Activated T-helper 1 cell treated with Interleukin-2 at 50 U/mL for 16 hours (primary cell): ENCODE results near the gene MYOF.
"Not testable (repeated sequence)": the region's sequence is repeated elsewhere in the genome, so short reads cannot be mapped to it uniquely, and the experiment has no call there.

Experiments used
- DNase-seq: peaks from one replicate; pipeline ENCODE4 v3.0.0-alpha.2; 2020; ENCODE audit warnings: low read depth

MYOF gene

DNA sequence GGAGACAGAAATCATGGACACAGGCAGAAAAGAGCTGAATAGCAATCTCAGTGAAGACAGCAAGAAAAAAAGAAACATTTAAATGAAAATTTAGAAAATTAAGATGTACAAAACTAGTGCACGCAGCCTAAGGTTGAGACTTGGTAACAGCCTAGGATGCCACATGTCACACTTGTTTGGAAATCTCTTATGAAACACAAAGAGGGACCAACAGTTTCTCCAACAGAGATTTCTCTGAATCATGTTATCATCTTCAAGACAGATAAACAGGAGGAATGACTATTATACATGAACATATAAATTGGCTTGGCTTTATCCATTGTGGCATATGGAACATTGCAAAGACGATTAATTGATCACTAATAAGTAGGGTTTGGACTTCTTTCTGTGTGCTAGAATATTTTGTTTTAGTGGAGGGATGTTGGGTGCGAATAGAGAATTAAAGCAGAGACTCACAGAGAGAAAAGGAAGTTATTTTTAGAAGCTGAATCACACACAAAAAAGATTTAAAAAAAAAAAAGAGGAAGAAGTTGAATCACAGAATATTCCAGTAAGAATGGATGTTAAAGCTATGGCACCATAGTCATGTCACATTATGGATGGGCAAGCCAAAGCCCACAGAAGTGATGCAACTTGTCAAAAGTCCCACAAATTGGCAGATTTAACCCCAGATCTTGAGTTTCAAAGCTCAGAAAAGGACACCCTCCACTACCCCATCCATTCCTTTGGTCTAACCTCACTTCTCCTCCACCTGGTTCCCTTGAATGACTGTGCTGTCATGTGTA is 91.6 kb downstream of the MYOF start:
- DNase-seq = no peak

GRCh38 chr10:93386631-93387369 is 95.3 kb downstream of the MYOF start:
- DNase-seq = no peak

- DNase-seq = no peak
Observed at GRCh38 chr10:93385345-93385744, 96.8 kb downstream of the MYOF start.

GRCh38 chr10:93384006-93384405 is 98.1 kb downstream of the MYOF start:
- no peak for DNase-seq

DNA sequence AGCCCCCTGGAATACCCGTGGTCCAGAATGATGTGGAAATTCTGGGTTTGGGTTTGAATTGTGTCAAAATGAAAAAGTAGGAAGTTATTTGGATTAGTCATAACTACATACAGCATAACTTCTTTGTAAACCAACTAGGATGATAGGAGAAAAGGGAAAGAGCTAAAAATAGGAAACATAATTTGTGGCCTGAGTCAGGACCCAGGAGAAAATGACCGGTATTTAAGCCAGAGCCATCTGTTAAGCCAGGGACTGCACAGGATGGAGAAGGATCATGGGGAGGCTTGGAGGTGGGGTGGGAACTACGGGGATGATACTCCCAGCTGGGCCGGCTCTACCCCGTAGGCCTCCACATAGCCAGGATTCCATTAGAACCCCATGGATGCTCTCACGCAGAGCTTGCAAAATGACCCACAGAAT is 98.6 kb downstream of the MYOF start:
- no peak for DNase-seq

DNA sequence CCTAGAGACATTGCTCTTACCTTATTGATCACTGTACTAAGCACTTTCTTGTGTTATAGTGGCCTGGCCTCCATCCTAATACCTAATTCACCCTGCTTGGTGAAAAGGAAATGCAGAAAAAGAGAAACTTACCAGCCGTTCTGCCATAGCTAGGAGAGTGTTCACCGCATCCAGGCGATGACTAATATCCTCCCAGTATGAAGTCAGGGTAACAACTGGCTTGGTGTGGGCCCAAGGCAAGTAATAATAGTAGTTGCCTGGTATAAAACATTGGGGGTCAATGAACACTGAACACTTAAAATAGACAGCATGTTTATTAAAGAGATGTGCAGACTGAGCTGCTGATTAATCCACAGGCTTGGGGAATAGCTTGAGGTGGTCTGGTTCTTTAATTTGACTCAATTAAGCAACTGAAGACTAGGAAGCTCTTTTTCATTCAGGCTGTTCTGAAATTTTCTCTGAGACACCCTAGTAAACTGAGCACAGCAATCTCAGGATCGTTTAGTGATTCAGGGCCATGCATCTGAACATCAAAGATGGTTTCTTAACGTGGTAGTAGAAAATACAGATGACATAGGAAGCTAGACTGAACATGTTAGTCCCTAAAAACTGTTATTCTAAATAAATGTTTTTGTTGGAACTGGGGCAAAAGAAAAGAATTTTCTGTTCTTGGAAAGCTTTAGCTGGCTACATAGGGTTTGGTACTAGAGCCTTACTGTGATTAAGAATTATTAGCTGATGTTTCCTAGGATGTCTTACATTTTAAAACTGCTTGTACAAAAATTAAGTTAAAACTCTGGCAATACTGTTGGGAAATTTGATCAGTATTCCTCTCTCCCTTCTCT is 102.2 kb downstream of the MYOF start:
- no peak for DNase-seq

GRCh38 chr10:93378997-93379730 is 103.0 kb downstream of the MYOF start:
- DNase-seq = no peak

DNA sequence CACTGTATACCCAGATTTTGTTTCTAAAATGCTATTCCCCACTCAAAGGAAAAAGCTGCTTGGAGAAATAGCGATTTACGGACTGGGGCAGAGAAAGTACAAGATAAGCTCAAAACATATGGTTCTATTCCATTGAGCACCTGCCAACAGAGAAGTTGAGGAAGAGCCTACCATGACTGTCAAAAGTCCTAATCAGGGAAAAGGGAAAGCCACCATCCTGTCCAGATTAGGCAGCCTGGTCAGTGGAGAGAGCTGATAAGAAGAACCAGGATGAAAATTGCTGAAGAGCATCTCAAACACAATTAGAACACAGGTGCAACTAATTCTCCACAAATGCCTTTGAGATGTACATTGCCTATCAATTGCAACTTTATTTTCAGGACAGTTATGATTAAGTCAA is 104.1 kb downstream of the MYOF start:
- DNase-seq = no peak

- DNase-seq = no peak
Observed at GRCh38 chr10:93376372-93377293, 105.5 kb downstream of the MYOF start.

GRCh38 chr10:93370961-93371360 is 111.2 kb downstream of the MYOF start:
- no peak for DNase-seq

DNA sequence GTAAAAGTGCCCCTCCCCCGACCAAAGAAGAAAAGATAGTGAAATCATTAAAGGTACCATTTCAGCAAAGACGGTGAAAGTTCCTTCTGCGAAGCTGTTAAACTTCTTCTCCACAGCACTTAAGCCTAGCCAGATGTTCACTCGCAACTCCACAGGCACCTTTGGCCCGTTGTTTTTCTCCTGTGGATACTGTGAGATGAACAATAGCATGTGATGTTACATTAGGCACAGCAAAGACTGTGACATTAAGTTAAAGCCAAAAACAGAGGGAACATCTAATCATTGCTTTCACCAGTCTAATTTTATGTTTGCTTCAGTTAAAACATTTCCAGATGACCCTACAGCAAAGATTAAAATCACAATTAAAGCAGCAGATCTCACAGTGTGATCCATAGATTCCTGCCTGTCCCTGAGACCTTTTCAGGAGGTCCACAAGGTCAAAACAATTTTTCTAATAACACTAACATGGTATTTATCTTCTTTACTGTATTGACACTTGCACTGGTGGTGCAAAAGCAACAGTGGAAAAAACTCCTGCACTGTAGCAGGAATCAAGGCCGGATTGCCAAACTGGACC is 112.5 kb downstream of the MYOF start:
- DNase-seq = no peak

DNA sequence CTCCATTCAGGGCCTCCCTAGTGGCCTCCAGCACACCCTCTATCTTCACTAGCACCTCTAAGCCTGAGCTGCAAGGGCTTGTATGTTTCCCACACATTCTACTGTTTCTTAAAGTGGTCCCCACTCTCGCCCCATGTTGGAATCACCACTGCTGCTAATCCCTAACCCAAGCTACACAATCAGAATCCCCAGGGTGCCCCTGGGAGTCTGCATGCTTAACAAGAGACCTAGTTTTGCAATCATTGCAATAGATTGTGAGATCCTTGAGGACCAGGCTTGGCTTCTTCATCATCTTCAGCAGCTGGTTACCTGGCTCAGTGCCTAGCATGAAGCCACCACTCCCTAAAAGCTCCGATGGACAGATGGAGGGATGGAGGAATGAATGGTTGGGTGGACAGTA is 113.9 kb downstream of the MYOF start:
- no peak for DNase-seq

DNA sequence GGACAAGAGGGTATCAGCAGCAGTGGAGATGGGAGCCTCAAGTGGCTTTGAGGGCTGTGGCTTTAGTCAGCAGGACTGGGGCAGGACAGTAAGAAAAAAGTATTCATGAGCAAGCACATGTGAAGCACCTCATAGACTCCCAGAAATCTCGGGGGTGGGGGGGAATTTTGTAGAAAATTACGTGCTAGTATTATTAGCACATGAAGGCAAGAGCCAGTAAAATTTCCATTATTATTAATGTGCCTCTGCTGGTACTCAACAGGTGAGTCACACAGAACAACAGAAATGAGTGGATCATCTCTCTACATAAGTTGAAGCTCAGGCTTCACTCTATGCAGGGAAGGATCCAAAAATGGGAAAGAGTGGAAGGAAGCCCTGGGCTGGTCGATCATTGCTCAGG is 114.5 kb downstream of the MYOF start:
- no peak for DNase-seq

- DNase-seq = no peak
Observed at GRCh38 chr10:93364966-93365365, 117.2 kb downstream of the MYOF start.

DNA sequence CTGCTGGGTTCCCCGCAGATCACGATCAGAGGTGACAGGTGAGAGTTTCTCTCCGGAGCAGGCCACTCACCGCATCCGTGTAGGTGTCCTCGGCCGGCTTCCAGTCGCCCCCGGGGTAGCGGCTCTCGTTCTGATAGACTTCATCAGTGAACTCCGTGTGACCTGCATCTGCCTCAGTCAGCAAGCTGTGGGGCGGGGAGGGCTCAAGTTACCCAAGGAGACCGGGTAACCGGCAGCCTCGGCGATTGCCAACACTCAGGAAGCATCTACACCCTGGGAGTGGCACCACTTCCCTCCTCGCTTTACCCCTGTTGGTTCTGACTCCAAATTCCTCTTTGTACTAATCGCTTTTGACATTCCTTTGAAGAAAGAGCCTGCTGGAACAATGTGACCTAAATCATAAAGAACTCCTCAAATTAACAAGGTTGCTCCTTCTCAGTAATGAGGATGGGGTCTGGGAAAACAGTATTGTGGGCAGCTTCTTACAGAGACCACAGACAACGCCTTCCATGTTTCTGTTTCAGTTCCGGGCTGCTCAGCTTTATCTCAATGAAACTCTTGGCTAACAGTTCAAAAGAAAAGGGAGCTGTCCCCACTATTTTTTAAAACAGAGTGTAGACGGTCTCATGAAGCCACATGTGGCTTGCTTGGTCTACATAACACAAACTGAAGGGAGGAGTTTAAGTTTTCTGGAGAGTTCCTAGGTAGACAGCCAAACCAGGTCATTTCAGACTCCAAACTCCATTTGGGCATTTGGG is 118.1 kb downstream of the MYOF start:
- DNase-seq = no peak

DNA sequence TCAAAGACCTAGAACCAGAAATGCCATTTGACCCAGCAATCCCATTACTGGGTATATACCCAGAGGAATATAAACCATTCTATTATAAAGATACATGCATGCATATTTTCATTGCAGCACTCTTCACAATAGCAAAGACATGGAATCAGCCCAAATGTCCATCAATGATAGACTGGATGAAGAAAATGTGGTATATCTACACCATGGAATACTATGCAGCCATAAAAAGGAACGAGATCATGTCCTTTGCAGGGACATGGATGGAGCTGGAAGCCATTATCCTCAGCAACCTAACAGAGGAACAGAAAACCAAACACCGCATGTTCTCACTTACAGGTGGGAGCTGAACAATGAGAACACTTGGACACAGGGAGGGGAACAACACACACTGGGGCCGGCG is 123.7 kb downstream of the MYOF start:
- DNase-seq = not testable (repeated sequence)

DNA sequence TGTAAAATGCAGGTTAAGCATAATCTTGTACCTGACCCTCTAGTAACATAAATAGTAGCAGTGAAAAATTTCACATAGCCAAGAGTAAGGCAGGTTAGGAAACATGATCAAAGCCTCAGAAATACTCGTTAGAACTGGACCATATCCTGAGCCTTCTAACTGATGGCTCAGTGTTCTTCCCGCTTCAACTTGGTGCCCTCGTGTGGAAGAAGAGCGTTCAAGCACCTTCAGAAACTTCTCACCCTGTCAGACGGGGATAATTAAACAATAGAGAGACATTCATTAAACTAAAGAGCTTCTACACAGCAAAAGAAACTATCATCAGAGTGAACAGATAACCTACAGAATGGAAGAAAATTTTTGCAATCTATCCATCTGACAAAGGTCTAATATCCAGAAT is 124.5 kb downstream of the MYOF start:
- no peak for DNase-seq

DNA sequence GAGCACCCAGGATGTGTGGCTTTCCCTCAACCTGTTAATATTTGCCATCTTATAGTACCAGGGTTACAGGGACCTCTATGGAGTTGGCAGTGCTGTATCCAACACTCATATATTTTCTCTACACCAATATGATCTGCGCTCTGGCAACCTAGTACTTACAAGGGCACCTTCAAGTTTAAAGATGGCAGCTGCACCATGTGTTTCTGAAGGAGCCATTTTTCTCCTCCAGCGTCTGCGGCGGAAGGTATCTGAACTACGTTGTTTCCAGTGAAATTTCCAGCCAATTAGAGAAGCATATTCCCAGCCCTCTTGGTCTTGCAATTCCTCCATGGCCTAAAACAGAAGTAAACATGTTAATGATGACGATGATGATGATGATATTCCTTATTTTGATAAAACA is 125.6 kb downstream of the MYOF start:
- no peak for DNase-seq

DNA sequence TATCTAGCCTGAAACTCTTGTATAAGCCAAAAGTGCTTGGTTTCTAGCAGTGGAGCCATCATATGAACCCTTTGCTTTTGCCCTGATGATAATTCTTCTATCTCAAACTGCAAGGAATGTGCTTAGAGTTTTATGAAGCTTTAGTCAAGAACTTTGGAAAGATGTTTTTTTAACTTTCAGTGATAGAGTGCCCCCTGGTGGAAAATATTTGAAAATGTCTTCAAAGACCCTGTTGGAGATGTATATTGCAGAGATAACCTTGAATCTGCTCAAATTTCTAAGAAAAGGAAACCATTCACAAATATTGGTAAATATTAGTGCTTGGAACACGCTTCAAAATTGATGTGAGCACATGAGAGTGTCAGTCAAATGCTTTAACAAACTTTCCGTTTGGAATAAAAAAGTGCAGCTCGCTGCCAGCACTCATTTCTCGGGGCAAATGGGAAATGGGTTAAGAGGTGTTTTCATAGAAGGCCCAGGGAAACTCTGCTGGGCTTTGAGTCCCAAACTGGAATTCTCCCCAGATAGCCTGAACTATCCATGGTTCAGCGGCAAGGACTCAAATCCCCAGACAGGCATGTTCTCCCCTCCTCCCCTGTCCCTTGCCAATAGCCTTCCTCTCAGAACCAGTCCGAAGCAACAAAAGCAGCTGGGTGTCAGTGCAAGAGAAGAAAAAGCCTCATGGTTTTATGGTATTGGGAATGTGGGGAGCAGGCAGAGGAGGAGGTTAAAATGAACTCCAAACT is 129.3 kb downstream of the MYOF start:
- no peak for DNase-seq
